ENCODE data around the gene TMEM131. TPM values are rescaled to one million over a fixed set of nuclear protein-coding genes. Genes with fewer than 3 reads are reported as not detected.

The TMEM131 gene
- total RNA-seq, 1 donor from 2014 or later = 20.0 TPM

GRCh38 chr2:97998431-97999005 lies 2.8 kb upstream of the TMEM131 start:
- intact Hi-C loops (cut with DNase I) = loop anchor here (5.0 kb wide), 5 partner anchors 149 to 351 kb away; partner anchors contain the start of genes ACTR1B and COX5B
- no peaks in the 10 kb centered on the region for H3K9me3 ChIP-seq
- peaks cover 0 to 6% of the 10 kb centered on the region in 2 donors for H3K4me1 ChIP-seq
- no peaks in the 10 kb centered on the region for H3K27me3 ChIP-seq
- no peak for TF ChIP-seq CTCF (IDR thresholded peaks at IDR 0.05)
- H3K36me3 ChIP-seq = no peaks in the 10 kb centered on the region
- no peak overlapping the region for H3K27ac ChIP-seq
- no peak overlapping the region for H3K4me3 ChIP-seq
- no peak for DNase-seq (ENCODE audit: low spot score in 2 of 2)

- intact Hi-C loops (cut with DNase I) = loop anchor here (2.0 to 5.0 kb wide), 6 partner anchors 149 to 351 kb away; partner anchors contain the start of genes ACTR1B and COX5B
- H3K27ac ChIP-seq = no peak overlapping the region
- H3K4me3 ChIP-seq = no peak overlapping the region
- H3K36me3 ChIP-seq = no peaks in the 10 kb centered on the region
- no peak for DNase-seq (ENCODE audit: low spot score in 2 of 2)
- H3K9me3 ChIP-seq = no peaks in the 10 kb centered on the region
- TF ChIP-seq CTCF (IDR thresholded peaks at IDR 0.05) = no peak
- peaks cover 0 to 10% of the 10 kb centered on the region in 2 donors for H3K4me1 ChIP-seq
- H3K27me3 ChIP-seq = no peaks in the 10 kb centered on the region
Observed at GRCh38 chr2:97997784-97998392, 2.1 kb upstream of the TMEM131 start.

GRCh38 chr2:97996679-97997078 lies 931 bp upstream of the TMEM131 start:
- intact Hi-C loops (cut with DNase I) = loop anchor here (2.0 to 5.0 kb wide), 6 partner anchors 151 to 349 kb away; partner anchors contain the start of genes ACTR1B and COX5B

GRCh38 chr2:97995026-97995733 lies 568 bp downstream of the TMEM131 start:
- Histone ChIP-seq H3K4me1 (peaks cover 0 to 17% of the 10 kb centered on the region in 2 donors), H3K9me3 (no peaks in the 10 kb centered on the region), H3K4me3 (peak overlapping the region; percentile 68 to 91), H3K36me3 (no peaks in the 10 kb centered on the region), H3K27ac (peak overlapping the region; percentile 94 to 97), H3K27me3 (no peaks in the 10 kb centered on the region)
- peak in 1 of 3 experiments; percentile 7 for TF ChIP-seq CTCF (IDR thresholded peaks at IDR 0.05)
- intact Hi-C loops (cut with DNase I) = loop anchor here (5.0 kb wide), 5 partner anchors 152 to 348 kb away; partner anchors contain the start of genes ACTR1B and COX5B
- DNase-seq (ENCODE audit: low spot score in 2 of 2) = no peak

More at GRCh38 chr2:97996679-97997078, 931 bp upstream of the TMEM131 start:
- no peaks in the 10 kb centered on the region for H3K36me3 ChIP-seq
- H3K27ac ChIP-seq = peak overlapping the region; percentile 94 to 97
- no peaks in the 10 kb centered on the region for H3K9me3 ChIP-seq
- no peak for TF ChIP-seq CTCF (IDR thresholded peaks at IDR 0.05)
- no peak for DNase-seq (ENCODE audit: low spot score in 2 of 2)
- H3K4me1 ChIP-seq = peaks cover 0 to 12% of the 10 kb centered on the region in 2 donors
- H3K27me3 ChIP-seq = no peaks in the 10 kb centered on the region
- peak overlapping the region; percentile 68 to 91 for H3K4me3 ChIP-seq

- Histone ChIP-seq H3K4me1 (peaks cover 0 to 17% of the 10 kb centered on the region in 2 donors), H3K9me3 (no peaks in the 10 kb centered on the region), H3K27ac (peak overlapping the region; percentile 94 to 97), H3K36me3 (no peaks in the 10 kb centered on the region), H3K4me3 (peak overlapping the region; percentile 68 to 91), H3K27me3 (no peaks in the 10 kb centered on the region)
- DNase-seq (ENCODE audit: low spot score in 2 of 2) = no peak
- intact Hi-C loops (cut with DNase I) = loop anchor here (5.0 kb wide), 1 partner anchor 122 kb away; no protein-coding TSS in a partner anchor
- no peak for TF ChIP-seq CTCF (IDR thresholded peaks at IDR 0.05)
Observed at GRCh38 chr2:97994476-97994875, 1.3 kb downstream of the TMEM131 start.

All from ascending aorta (tissue), 2 donors.